Ishikawa (cell line): ENCODE results near the gene NAPB.
A peak's percentile ranks its signal among the peaks of the same experiment; 100 is the strongest.

Source experiments
- CEBPB ChIP-seq: IDR thresholded peaks from 2 replicates; pipeline ENCODE4 v1.6.1; 2012
- CREB1 ChIP-seq: IDR thresholded peaks from 2 replicates; pipeline ENCODE4 v1.6.1; 2012; ENCODE audit warnings: low read depth
- EGR1 ChIP-seq: IDR thresholded peaks from 2 replicates; pipeline ENCODE4 v1.6.1; 2012
- EP300 ChIP-seq: IDR thresholded peaks from 2 replicates; pipeline ENCODE4 v1.6.1; 2012; ENCODE audit warnings: borderline replicate concordance
- FOXM1 ChIP-seq: IDR thresholded peaks from 2 replicates; pipeline ENCODE4 v1.6.1; 2012; ENCODE audit warnings: low read depth, borderline replicate concordance
- MAX ChIP-seq: IDR thresholded peaks from 2 replicates; pipeline ENCODE4 v1.6.1; 2012
- NFIC ChIP-seq: IDR thresholded peaks from 2 replicates; pipeline ENCODE4 v1.6.1; 2012
- RAD21 ChIP-seq: IDR thresholded peaks from 2 replicates; pipeline ENCODE4 v1.6.1; 2012; ENCODE audit warnings: low read depth
- REST ChIP-seq: IDR thresholded peaks from 2 replicates; pipeline ENCODE4 v1.6.1; 2012; ENCODE audit warnings: low read depth, mild to moderate bottlenecking
- TAF1 ChIP-seq: IDR thresholded peaks from 2 replicates; pipeline ENCODE4 v1.6.1; 2012; ENCODE audit warnings: low read depth, mild to moderate bottlenecking
- TCF12 ChIP-seq: IDR thresholded peaks from 2 replicates; pipeline ENCODE4 v1.6.1; 2012; ENCODE audit warnings: low read depth
- TEAD4 ChIP-seq: IDR thresholded peaks from 2 replicates; pipeline ENCODE4 v1.6.1; 2012
- USF1 ChIP-seq: IDR thresholded peaks from 2 replicates; pipeline ENCODE4 v1.6.1; 2012
- YY1 ChIP-seq: IDR thresholded peaks from 2 replicates; pipeline ENCODE4 v1.6.1; 2012; ENCODE audit warnings: low read depth
- ZBTB7A ChIP-seq: IDR thresholded peaks from 2 replicates; pipeline ENCODE4 v1.6.1; 2012; ENCODE audit warnings: low read depth

The NAPB gene

GRCh38 chr20:23356203-23356602 lies 65.1 kb downstream of the NAPB start:
- TF ChIP-seq CEBPB (no peak), EP300 (no peak), REST (no peak), YY1 (no peak), TCF12 (no peak), USF1 (no peak), EGR1 (no peak)

GRCh38 chr20:23350904-23351838 lies 70.1 kb downstream of the NAPB start:
- TF ChIP-seq RAD21 (no peak), MAX (peak; percentile 90), USF1 (peak; percentile 68)

GRCh38 chr20:23350196-23350903 lies 70.9 kb downstream of the NAPB start, which contains the start of gene NXT1:
NXT1 (plus strand) TSS chr20:23350791; CDS start chr20:23354042, 3,251 bp downstream.
- TF ChIP-seq MAX (peak; percentile 95), ZBTB7A (no peak), USF1 (peak; percentile 5; the same call in 1 of the 2 replicates), TEAD4 (peak; percentile 31; the same call in 1 of the 2 replicates), FOXM1 (0 out of 2 replicates have a peak, but pooled peaks have one; percentile 13), EP300 (no peak), NFIC (no peak), YY1 (peak; percentile 55; the same call in 1 of the 2 replicates), EGR1 (no peak), TCF12 (peak; percentile 52; the same call in 1 of the 2 replicates), TAF1 (peak; percentile 75), CREB1 (peak; percentile 54), REST (no peak)

GRCh38 chr20:23349338-23350195 lies 71.7 kb downstream of the NAPB start:
- TF ChIP-seq REST (no peak), TCF12 (no peak), FOXM1 (0 out of 2 replicates have a peak, but pooled peaks have one; percentile 12)
